NCI-H69 (cell line): ENCODE measurements around the gene CDH2.

ENCODE experiments used
- DNase-seq: peaks from one replicate; lab custom pipeline; 2025; lab: John Stamatoyannopoulos, UW

CDH2 gene

DNA sequence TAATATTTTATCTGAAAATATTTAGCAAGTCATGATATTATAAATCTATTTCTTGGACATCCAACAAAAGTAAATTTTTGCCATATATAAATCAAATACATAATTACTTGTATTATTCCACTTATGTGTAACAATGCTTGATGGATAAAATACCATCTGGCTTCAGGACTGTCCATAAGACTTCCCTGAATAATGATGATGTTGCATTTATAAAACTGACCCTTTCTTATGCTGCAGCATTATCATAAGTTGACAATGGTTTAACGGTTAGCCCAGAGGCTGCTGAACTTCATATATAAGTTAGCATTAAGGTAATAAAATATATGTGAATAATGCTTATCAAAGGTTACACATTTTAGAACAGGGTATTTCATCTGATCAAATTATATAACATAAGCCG, 95.4 kb downstream of the CDH2 start:
- DNase-seq, result no peak

DNA sequence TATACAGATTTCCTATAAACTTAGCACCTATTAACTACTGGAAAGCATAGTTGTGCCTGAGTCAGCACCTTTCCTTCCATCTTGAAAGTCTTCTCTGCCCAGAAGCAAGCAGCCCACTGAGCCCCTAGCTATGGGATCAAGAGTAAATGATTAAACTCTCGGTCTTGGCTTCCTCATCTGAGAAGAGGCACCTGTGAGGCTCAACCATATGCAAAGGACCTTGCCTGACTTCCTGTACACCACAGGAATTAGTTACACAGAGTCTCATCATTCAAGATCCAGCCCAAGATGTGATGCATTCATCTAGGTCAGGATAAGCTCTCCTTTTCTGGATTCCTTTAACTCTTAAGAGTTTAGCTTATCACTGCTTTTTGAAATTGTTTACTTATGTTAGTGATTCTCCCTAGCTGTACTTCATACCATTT, 96.0 kb downstream of the CDH2 start:
- DNase-seq, result no peak

DNA sequence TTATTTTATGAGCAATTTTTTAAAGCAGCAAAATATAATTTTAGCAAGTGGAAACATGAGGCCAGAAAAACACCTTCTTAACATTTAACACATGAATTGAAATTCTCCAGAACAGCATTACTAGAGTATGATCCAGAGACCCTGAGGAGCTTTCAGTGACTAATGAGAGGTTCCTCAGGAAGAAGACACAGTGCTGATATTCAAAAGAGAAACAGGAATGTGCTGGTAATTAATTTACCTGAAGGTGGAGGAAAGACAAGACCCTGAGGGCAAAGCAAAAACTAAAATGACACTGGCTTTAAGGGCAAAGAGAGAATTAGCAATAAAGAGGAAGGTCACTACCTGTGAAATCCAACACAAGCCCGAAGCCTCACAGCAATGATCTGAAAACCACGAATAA, 97.0 kb downstream of the CDH2 start:
- DNase-seq, result no peak

- no peak for DNase-seq
Measured at GRCh38 chr18:28078849-28079248, 98.1 kb downstream of the CDH2 start.

- no peak for DNase-seq
Measured at GRCh38 chr18:28078298-28078697, 98.6 kb downstream of the CDH2 start.

- DNase-seq, result no peak
Measured at GRCh38 chr18:28075501-28075900, 101.4 kb downstream of the CDH2 start.

DNA sequence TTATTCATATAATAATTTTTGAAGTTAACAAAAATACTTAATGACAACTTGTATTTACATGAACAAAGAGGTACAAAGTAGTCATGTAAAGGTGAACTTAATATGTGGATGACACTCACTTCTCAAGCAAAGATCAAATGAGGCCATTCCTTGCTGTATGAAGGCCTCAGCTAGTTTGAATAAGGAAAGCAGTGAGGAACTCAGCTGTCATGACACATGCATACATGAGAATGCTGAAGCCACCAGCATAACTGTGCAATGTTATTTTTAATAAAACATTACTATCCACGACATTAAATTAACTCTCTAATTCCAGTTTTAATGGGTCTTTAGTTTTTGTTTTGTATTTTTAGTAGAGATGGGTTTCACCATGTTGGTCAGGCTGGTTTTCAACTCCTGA, 102.9 kb downstream of the CDH2 start:
- DNase-seq, result no peak

- DNase-seq, result no peak
Measured at GRCh38 chr18:28073658-28074057, 103.3 kb downstream of the CDH2 start.

DNA sequence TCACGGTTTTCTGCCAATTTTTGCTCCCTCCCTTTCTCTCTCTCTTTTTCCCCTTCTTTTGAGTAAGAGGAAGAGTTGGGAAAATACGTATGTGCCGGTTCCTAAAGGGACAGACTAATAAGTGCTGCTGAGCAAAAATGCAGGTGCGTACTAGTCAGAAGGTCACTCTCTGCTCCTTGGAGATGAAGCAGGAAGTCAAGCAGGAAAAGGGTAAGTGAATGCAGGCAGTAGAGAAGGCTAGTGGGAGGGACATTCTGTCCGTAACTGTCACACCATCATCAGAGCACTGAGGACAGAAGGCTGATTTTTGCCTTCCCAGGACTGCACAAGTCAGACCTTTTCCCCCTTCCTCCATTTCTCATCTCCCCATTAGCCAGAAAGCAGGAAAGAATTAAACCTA, 105.7 kb downstream of the CDH2 start:
- DNase-seq, result no peak

DNA sequence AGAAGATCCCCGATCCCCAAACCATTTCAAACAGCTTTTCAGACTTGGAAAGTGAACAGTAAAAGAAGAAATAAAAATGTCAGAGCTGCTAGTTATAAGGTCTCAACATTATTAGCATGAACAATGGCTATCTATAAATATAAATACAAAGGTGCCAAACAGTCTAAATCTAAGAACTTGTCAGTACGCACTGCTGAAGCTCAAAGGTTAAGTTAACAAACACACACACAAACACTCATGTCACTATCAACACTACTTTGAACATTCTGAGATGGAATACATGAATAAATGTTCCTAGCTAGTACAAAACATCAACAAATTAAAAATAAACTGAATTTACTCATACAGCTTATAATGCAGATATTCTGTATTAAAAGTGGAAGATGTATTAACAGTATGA, 108.7 kb downstream of the CDH2 start:
- no peak for DNase-seq

GRCh38 chr18:28067346-28067745, 109.6 kb downstream of the CDH2 start:
- DNase-seq, result no peak

- no peak for DNase-seq
Measured at GRCh38 chr18:28065793-28066186, 111.1 kb downstream of the CDH2 start.

DNA sequence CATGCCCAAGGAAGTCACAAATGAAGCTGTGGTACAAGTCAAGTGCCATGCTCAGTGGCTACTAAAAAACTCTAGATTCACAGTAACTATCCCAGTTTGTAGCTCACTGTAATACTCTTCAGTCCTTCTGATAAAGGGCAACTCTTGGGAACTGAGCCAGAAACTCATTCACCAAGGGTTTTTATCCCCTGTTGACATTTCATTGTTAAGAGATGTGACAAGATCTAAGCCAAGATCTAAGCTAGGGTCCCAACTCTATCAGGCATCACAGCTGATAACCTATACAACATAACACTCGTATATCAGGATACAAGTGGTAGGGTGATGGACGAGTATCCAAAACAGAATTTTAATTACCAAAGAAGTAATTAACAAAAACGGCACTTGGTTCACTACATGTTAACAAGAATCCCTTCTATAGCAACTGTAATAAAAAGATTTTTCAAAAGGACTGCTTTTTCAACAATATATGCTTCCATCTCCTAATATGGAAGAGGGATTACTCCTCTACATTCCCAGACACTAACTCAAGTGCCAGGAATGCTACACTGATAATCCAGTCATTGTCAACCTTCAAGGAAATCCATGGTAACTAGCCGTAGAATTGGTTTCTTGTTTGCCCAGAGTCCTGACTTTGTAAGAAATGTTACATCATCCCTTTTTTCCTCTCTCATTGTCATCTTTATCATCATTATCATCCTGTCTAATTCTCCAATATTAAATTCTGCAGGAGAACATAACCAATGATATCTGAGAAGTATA, 111.7 kb downstream of the CDH2 start:
- no peak for DNase-seq

DNA sequence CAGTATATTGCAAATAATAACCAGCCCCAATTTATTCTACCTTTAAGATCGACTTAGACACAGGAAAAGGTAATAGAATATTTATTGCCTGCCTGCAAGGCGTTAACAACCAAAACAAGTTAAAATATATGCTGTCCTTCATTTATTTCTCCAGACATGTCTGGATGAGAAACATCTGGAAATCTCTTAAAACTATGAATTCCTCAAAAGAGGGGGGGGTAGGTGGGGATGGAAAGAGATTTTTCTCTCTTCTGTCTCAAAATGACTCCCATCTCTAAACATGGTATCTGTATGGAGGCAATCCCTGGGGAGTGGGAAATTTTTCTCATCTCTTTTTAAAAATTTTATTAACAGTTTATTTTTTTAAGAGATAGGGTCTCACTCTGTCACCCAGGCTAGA, 113.0 kb downstream of the CDH2 start:
- DNase-seq, result no peak

GRCh38 chr18:28063271-28063761, 113.6 kb downstream of the CDH2 start:
- no peak for DNase-seq

- DNase-seq, result no peak
Measured at GRCh38 chr18:28062443-28062842, 114.5 kb downstream of the CDH2 start.

GRCh38 chr18:28059861-28060260, 117.1 kb downstream of the CDH2 start:
- DNase-seq, result no peak

- DNase-seq, result peak; percentile 36
Measured at GRCh38 chr18:28050545-28050944, 126.4 kb downstream of the CDH2 start.

DNA sequence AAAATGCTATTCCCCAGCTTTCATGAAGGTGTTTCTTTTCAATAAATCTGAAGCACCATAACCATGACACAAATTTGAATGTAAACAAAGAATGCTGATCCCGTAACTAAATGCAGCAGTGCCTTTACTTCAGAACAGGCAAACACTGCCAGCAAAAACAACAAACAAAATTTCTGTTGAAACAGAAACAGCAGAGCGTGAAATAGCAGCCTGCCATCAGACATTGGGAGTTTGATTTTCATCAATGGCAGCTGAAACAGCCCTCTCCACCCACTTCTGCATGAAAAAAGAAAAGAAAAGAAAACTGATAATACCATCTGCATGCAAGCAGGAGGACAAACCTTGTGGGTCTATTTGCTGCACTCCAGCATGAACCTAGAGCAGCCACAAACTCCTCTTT, 128.3 kb downstream of the CDH2 start:
- DNase-seq, result no peak

DNA sequence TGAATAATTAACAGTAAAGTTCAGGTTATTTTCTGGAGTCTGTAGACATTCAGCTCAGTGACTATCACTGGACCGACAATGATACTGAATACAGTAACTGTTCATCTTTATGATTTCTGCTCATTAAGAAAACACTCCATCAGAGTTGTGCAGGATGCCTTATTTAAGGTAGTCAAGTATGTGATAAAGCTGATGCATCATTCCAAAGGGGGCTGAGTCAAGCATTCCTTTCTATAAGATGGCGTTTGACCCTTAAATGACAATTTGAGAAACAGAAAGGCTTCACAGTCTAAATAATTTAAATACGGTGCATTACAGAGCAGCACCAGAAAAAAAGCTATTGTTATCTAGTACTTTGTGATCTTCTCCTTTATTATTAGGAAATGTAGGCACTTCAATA, 131.1 kb downstream of the CDH2 start:
- DNase-seq, result no peak

- DNase-seq, result peak; percentile 67
Measured at GRCh38 chr18:28045176-28045810, 131.6 kb downstream of the CDH2 start.

- peak; percentile 11 for DNase-seq
Measured at GRCh38 chr18:28044036-28044435, 132.9 kb downstream of the CDH2 start.

DNA sequence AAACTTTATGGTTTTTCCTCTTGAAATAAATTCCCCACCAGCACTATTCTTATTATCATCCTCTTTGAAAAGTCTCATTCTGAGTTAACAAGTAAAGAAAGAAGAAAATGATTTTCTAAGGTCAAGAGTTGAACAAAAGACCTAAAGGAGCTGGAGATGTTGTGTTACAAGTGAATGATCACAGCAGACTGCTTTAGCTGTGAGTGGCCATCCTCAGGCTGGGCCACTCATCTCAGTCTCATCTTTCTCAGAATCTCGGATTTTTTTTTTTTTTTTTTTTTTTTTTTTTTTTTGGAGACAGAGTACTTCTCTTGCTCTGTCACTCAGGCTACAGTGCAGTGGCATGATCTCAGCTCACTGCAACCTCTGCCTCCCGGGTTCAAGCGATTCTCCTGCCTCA, 133.3 kb downstream of the CDH2 start:
- DNase-seq, result no peak

- DNase-seq, result no peak
Measured at GRCh38 chr18:28041366-28041765, 135.6 kb downstream of the CDH2 start.
